K562 (cell line): Measurements from ENCODE around the gene ARL5C. TPM values are rescaled to one million over a fixed set of nuclear protein-coding genes. Genes with fewer than 3 reads are reported as not detected.

Source experiments
- ATAC-seq: fragments of 200-7000 bp; cut with Tn5 transposase; 3 replicates; pipeline ENCODE4 v1.9.1; 2020; ENCODE audit warnings: moderate library complexity
- BruUV-seq: library from RNA; stranded (reverse); fragments of 400-500 nt; replicated peaks from 2 replicates; lab custom pipeline; 2021; lab: Mats Ljungman, UMichigan
- CTCF ChIA-PET: fragments of 300-600 bp; formaldehyde crosslinking; extraction: SDS; loops from one replicate; lab custom pipeline; 2021; ENCODE audit warnings: low intra/inter-chr PET ratio; lab: Yijun Ruan, JAX
- POLR2A ChIA-PET: fragments of 300-600, 350-650 bp; sonication (Branson Sonifier 250); formaldehyde crosslinking; extraction: SDS; loops from one replicate; lab custom pipeline; 2021; ENCODE audit warnings: antibody characterized with exemption, inconsistent platforms; lab: Yijun Ruan, JAX
- DNase-seq, 4 experiments: peaks; one replicate each; pipeline versions ENCODE4 v3.0.0 to v3.0.0-alpha.2; 2011 to 2018; ENCODE audit warnings: low spot score in 3 of 4, mixed read lengths in 3 of 4; ENCODE audit errors: extremely low read depth in 1 of 4
- FAIRE-seq: peaks from 2 replicates; lab custom pipeline; 2011; peaks lifted over from hg19 to GRCh38; lab: Jason Lieb, UNC
- H2AFZ ChIP-seq: 2 replicates; pipeline ENCODE4 v1.6.0; 2011; ENCODE audit warnings: low read depth, low read length, control low read depth, inconsistent platforms
- H3K27ac ChIP-seq: fragments of 200-600 bp; 3 replicates; pipeline ENCODE4 v1.8.0; 2011; ENCODE audit warnings: low read depth, mild to moderate bottlenecking, control low read depth, inconsistent platforms, low read length, moderate library complexity, mixed read lengths; ENCODE audit errors: extremely low read depth
- H3K27me3 ChIP-seq, 2 experiments: fragments of 300-600 bp in 1 of 2; 2 replicates in 1 of 2; 3 replicates in 1 of 2; pipeline versions ENCODE4 v1.6.0 to v1.8.0; 2011; ENCODE audit warnings: inconsistent platforms in 2 of 2, low read length in 2 of 2, mild to moderate bottlenecking in 1 of 2, mixed read lengths in 1 of 2, moderate library complexity in 1 of 2; ENCODE audit not compliant: control insufficient read depth in 2 of 2, insufficient read depth in 2 of 2
- H3K36me3 ChIP-seq: fragments of 300-600 bp; 3 replicates; pipeline ENCODE4 v1.8.0; 2011; ENCODE audit warnings: mild to moderate bottlenecking, low read length, inconsistent platforms; ENCODE audit not compliant: control insufficient read depth, insufficient read depth
- H3K4me1 ChIP-seq, 2 experiments: fragments of 200-600 bp in 1 of 2; replicated peaks in 1 of 2; 2 replicates in 1 of 2; 3 replicates in 1 of 2; pipeline versions ENCODE4 v1.5.1 to v1.8.0; 2011; ENCODE audit warnings: inconsistent platforms in 2 of 2, low read length in 2 of 2, mild to moderate bottlenecking in 1 of 2, mixed read lengths in 1 of 2, moderate library complexity in 1 of 2; ENCODE audit not compliant: control insufficient read depth in 2 of 2, insufficient read depth in 2 of 2
- H3K4me2 ChIP-seq: 2 replicates; pipeline ENCODE4 v1.6.1; 2011; ENCODE audit warnings: low read length, control low read depth, inconsistent platforms, mixed read lengths; ENCODE audit not compliant: insufficient read depth
- H3K4me3 ChIP-seq: fragments of 200-600 bp; sonication (generic), shearing (Covaris generic); 2 replicates; pipeline ENCODE4 v1.5.1; 2016; ENCODE audit warnings: control low read depth, inconsistent platforms
- H3K79me2 ChIP-seq: fragments of 200-600 bp; 3 replicates; pipeline ENCODE4 v1.8.0; 2011; ENCODE audit warnings: low read length, inconsistent platforms; ENCODE audit not compliant: control insufficient read depth, insufficient read depth
- H3K9ac ChIP-seq, 2 experiments: 2 replicates each; pipeline versions ENCODE4 v1.6.0 to v1.6.1; 2011; ENCODE audit warnings: low read depth in 2 of 2, low read length in 2 of 2, control low read depth in 1 of 2, inconsistent platforms in 1 of 2, mild to moderate bottlenecking in 1 of 2, mixed read lengths in 1 of 2; ENCODE audit not compliant: insufficient read depth in 1 of 2
- H3K9me1 ChIP-seq: one replicate; pipeline ENCODE4 v1.6.0; 2011; ENCODE audit warnings: inconsistent platforms, mild to moderate bottlenecking, low read length, moderate library complexity; ENCODE audit not compliant: control insufficient read depth, insufficient read depth
- H3K9me3 ChIP-seq: replicated peaks from 2 replicates; pipeline ENCODE4 v1.5.1; 2011; ENCODE audit warnings: low read depth, low read length, inconsistent platforms; ENCODE audit not compliant: control insufficient read depth, insufficient read depth
- H4K20me1 ChIP-seq: replicated peaks from 2 replicates; pipeline ENCODE4 v1.6.1; 2011; ENCODE audit warnings: low read length, inconsistent platforms, mixed read lengths; ENCODE audit not compliant: control insufficient read depth, insufficient read depth
- FOXK1 ChIP-seq: sonication (generic); formaldehyde crosslinking; IDR thresholded peaks from 2 replicates; pipeline ENCODE4 v1.8.0; 2022; ENCODE audit warnings: missing genetic modification reagents, mild to moderate bottlenecking, borderline replicate concordance
- ILK ChIP-seq: fragments of 450-650 bp; IDR thresholded peaks from 2 replicates; pipeline ENCODE4 v1.6.1; 2016; ENCODE audit warnings: missing genetic modification characterization, low read depth, mild to moderate bottlenecking, missing compliant biosample characterization, moderate library complexity, borderline replicate concordance
- NFYB ChIP-seq: IDR thresholded peaks from 2 replicates; pipeline ENCODE4 v1.6.1; 2011; ENCODE audit warnings: mild to moderate bottlenecking, moderate library complexity; ENCODE audit not compliant: insufficient read length; ENCODE audit errors: extremely low read depth
- RBM25 ChIP-seq: fragments of 200-400 bp; formaldehyde crosslinking; IDR thresholded peaks from 2 replicates; pipeline ENCODE4 v1.6.1; 2018; ENCODE audit warnings: low read length, low read depth, moderate library complexity; ENCODE audit not compliant: severe bottlenecking
- RHOXF2B ChIP-seq: fragments of 250-450 bp; sonication (Bioruptor Pico); conservative IDR thresholded peaks from 2 replicates; pipeline ENCODE4 v1.5.1; 2021
- ZMIZ1 ChIP-seq, 2 experiments: fragments of 150-350 bp in 1 of 2; IDR thresholded peaks; 2 replicates each; pipeline ENCODE4 v1.6.1; 2012 to 2016; ENCODE audit warnings: low read depth in 2 of 2, low read length in 2 of 2, mild to moderate bottlenecking in 1 of 2, moderate library complexity in 1 of 2
- ZNF121 ChIP-seq: sonication (generic); formaldehyde crosslinking; conservative IDR thresholded peaks from 2 replicates; pipeline ENCODE4 v1.8.0; 2022; ENCODE audit warnings: missing genetic modification reagents
- WGBS: fragments of 100-300 bp; shearing (Covaris generic); methylation state at CpG from one replicate; pipeline ENCODE4 v1.1.6; 2016; ENCODE audit warnings: low coverage, mixed read lengths; ENCODE audit not compliant: insufficient coverage; ENCODE audit errors: missing lambda C conversion rate; 5-methylcytosine and 5-hydroxymethylcytosine counted together
- in situ Hi-C: fragments of 300-500 bp; cut with MboI; formaldehyde crosslinking; loops from 4 replicates; pipeline ENCODE4 v1.15.0; 2018; ENCODE audit warnings: inconsistent platforms, mixed read lengths
- intact Hi-C: fragments of 100-400 bp; cut with micrococcal nuclease; formaldehyde crosslinking; loops from 2 replicates; pipeline ENCODE4 v1.14.2; 2022
- polyA plus RNA-seq, 8 experiments: library from polyadenylated mRNA; depleted of rRNA in 4 of 8; stranded (reverse) in 5 of 8; unstranded in 3 of 8; fragments of >200 nt; fragmentation: Nextera tagmentation in 2 of 8; fragmentation: Illumina TruSeq in 1 of 8; extraction: Ambion mirVana in 2 of 8; extraction: Trizol in 1 of 8; gene quantifications; 2 replicates each; pipeline versions ENCODE4 v1.2.1 to v1.2.3, GENCODE V29; 2011 to 2014; ENCODE audit warnings: inconsistent platforms in 1 of 8, missing spikeins in 1 of 8
- total RNA-seq, 7 experiments: library from RNA; depleted of rRNA in 6 of 7; stranded (reverse); fragments of >200 nt in 6 of 7; fragmentation: Illumina TruSeq in 2 of 7; extraction: Trizol in 2 of 7; gene quantifications; 2 replicates each; pipeline versions ENCODE4 v1.2.1 to v1.2.3, GENCODE V29; 2011 to 2021; ENCODE audit warnings: low replicate concordance in 1 of 7
- TF ChIP-seq, protein P1 (sequence below): fragments of 250-450 bp; sonication (Bioruptor Pico); IDR thresholded peaks from 2 replicates; pipeline ENCODE4 v1.9.0; 2021; ENCODE audit warnings: mild to moderate bottlenecking, inconsistent platforms

ARL5C gene
- total and polyA plus RNA-seq, 9 of the 15 experiments (the other 6 are each of a cell fraction or from before 2014, with no cell fraction given) = not detected

GRCh38 chr17:39147221-39148185 is 18.5 kb downstream of the ARL5C start (continued):
- TF ChIP-seq FOXK1 (CRISPR knock-in tag) (no peak), ZMIZ1 (IDR thresholded peaks at IDR 0.05; ENCODE audit: low read depth in 2 of 2, low read length in 2 of 2) (no peak)

DNA sequence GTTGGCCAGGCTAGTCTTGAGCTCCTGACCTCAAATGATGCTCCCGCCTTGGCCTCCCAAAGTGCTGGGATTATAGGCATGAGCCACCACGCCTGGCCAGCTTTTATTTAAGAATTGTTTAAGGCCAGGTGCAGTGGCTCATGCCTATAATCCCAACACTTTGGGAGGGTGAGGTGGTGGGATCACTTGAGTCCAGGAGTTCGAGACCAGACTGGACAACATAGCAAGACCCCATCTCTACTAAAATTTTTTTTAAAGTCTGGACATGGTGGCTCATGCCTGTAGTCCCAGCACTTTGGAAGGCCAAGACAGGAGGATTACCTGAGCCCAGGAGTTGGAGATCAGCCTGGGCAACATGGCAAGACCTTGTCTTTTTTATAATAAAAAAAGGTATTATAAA is 19.7 kb downstream of the ARL5C start:
- DNase-seq (no peak), FAIRE-seq (no peak), ATAC-seq (no peak)
- 9% methylated on average over 3 of the region's 3 CpGs for WGBS
- no peak overlapping the region for H3K4me2 ChIP-seq
- peaks cover 13 to 56% of the 10 kb centered on the region in 2 experiments for H3K27me3 ChIP-seq
- H3K27ac ChIP-seq = no peak overlapping the region
- CTCF ChIA-PET = no interaction called here
- in situ Hi-C loops (loop anchor here (5.0 kb wide), 1 partner anchor 159 kb away; no protein-coding TSS in a partner anchor), intact Hi-C loops (no loop called here)
- no peak overlapping the region for H3K4me3 ChIP-seq
- H3K9ac ChIP-seq = no peak overlapping the region
- peaks cover 0 to 7% of the 10 kb centered on the region in 2 experiments; a peak in 1 of 5 replicates for H3K4me1 ChIP-seq
- no TSS peak for BruUV-seq
- TF ChIP-seq RBM25 (peak; percentile 19), ILK (tag) (no peak), RHOXF2B (no peak), ZNF121 (CRISPR knock-in tag) (peak; percentile 79), NFYB (no peak)
- TF ChIP-seq, protein P1, sequence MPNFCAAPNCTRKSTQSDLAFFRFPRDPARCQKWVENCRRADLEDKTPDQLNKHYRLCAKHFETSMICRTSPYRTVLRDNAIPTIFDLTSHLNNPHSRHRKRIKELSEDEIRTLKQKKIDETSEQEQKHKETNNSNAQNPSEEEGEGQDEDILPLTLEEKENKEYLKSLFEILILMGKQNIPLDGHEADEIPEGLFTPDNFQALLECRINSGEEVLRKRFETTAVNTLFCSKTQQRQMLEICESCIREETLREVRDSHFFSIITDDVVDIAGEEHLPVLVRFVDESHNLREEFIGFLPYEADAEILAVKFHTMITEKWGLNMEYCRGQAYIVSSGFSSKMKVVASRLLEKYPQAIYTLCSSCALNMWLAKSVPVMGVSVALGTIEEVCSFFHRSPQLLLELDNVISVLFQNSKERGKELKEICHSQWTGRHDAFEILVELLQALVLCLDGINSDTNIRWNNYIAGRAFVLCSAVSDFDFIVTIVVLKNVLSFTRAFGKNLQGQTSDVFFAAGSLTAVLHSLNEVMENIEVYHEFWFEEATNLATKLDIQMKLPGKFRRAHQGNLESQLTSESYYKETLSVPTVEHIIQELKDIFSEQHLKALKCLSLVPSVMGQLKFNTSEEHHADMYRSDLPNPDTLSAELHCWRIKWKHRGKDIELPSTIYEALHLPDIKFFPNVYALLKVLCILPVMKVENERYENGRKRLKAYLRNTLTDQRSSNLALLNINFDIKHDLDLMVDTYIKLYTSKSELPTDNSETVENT (CRISPR knock-in tag) = no peak
- POLR2A ChIA-PET = no interaction called here
- no peaks in the 10 kb centered on the region for H3K79me2 ChIP-seq
- H2AFZ ChIP-seq = no peak overlapping the region
- H4K20me1 ChIP-seq = no peaks in the 10 kb centered on the region
- no peaks in the 10 kb centered on the region for H3K36me3 ChIP-seq
- H3K9me3 ChIP-seq = no peaks in the 10 kb centered on the region
- H3K9me1 ChIP-seq = no peaks in the 10 kb centered on the region
